Suppressor macrophage treated with lipopolysaccharide for 1 hour (primary cell): ENCODE results near the gene HSPA8.
A peak's percentile ranks its signal among the peaks of the same experiment; 100 is the strongest.
"Not testable (repeated sequence)": the region's sequence is repeated elsewhere in the genome, so short reads cannot be mapped to it uniquely, and the experiment has no call there.

Source experiments
- DNase-seq, 3 donors: peaks; one replicate each; pipeline ENCODE4 v3.0.0-alpha.2; 2020 to 2022

HSPA8 gene

DNA sequence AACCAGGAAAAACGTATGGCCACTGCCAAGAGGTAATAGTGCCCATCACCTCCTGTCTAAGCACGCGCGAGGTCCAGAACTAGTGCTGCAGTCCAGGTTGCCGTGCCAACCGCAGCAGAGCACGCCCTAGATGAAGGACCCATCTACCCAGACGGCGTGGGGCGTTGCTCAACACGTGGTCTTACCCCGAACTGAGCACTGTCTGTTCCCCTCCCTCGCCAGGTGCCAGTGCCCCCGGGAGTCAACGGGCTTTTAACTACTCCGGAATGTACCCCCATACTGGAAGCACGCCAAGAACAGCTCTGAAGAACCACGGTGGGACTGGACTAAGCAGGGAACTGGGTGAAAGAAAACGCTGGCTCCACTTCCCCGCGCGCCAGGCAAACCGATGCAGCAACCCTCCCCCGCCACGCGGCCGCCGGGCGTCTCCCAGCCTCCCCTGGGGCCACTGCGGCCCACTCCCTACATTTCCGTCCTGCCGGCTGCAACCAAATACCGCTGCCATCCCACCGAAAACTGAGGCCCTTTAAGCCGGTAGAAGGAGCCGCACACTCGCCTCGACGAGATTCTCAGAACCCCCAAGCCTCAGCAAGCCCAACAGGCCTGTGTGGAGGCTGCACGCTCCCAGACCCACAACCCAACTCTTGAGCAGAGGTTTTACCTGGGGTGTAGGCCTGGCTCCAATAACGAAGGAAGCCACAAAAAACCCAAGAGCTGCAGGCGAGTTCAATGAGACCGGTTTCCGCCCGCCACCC is at the start of gene HSPA8:
Gene HSPA8 (minus strand): TSS at position 734 of the 755 bp plus-strand sequence. CDS start 812 bp downstream, outside the sequence.
- peak; percentile 60 to 71 (median 63) for DNase-seq

DNA sequence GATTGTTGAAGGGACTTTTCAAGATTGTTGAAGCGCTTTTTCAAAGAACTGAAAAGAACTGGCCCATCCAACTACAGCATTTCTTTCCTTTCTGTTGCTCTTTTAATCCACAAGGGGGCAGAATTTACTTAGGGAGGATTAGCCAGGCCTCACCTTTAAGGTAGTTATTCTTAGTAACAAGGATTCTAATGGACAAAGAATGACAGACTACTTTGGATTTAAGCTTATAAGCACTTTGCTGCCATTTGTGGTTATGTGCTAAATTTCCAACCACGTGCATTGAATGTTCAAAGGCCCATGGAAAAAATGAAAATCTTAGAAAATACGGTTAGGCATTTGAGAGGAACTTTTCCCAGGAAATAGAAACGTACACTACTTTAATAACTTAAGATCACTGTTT is 49.5 kb upstream of the HSPA8 start:
- DNase-seq, result peak; percentile 49 to 77 (median 69)

DNA sequence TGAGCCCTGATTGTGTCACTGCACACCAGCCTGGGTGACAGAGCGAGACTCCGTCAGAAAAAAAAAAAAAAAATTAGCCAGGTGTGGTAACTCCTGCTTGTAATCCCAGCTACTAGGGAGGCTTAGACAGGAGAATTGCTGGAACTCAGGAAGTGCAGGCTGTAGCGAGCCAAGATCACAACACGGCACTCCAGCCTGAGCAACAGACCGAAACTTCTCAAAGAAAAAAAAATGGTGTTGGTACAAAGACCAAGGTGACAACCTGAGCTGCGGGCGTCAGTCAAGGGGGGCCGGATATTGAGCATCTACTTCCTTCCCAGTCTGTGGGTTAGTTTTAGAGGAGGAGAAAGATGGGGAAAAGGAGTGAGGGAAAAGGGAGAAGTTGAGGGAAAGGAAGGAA is 48.5 kb upstream of the HSPA8 start:
- no peak for DNase-seq

DNA sequence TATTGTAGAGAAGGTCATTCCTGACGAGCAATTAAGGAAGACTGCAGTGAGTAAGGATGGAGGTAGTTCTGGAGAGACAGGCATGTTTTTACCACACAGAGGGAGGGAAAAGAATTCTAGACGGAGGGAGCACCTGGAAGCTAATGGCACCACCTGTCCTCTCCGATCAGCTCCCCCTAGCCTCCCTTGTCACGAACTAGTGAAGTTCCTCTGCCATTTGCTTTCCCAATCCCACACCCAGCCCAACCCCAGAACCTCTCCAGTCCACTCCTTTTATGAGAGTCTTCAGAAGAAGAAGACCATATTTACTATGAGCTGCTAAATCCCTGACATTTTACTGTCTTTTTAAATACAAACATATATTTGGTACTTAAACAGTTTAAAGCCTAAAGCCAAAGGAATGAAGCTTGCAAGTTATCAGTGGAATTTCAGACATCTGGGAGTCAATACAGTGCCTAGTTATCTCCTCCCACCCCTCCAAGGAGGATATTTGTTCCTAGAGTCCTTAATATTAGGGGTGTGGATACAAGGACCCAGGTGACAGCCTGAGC is 46.1 kb upstream of the HSPA8 start:
- no peak for DNase-seq

DNA sequence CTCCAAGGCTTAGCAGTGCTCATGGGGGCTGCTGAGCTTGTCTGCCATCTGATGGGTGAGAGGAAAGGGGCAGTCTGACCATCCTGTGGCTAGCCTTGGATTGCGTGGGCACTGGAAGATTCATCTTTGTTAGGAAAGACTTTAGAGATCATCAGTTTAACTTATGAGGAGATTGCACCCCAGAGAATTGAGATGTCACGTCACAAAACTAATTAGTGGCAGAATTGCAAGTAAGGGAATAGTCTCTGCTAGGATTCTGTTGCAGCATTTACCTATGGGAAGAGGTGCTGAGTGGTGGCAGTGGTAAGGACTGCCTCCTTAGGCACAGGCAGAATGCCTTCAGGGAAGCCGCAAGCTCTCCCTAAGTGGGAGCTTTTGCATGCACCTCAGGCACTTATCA is 42.8 kb upstream of the HSPA8 start:
- DNase-seq, result no peak

DNA sequence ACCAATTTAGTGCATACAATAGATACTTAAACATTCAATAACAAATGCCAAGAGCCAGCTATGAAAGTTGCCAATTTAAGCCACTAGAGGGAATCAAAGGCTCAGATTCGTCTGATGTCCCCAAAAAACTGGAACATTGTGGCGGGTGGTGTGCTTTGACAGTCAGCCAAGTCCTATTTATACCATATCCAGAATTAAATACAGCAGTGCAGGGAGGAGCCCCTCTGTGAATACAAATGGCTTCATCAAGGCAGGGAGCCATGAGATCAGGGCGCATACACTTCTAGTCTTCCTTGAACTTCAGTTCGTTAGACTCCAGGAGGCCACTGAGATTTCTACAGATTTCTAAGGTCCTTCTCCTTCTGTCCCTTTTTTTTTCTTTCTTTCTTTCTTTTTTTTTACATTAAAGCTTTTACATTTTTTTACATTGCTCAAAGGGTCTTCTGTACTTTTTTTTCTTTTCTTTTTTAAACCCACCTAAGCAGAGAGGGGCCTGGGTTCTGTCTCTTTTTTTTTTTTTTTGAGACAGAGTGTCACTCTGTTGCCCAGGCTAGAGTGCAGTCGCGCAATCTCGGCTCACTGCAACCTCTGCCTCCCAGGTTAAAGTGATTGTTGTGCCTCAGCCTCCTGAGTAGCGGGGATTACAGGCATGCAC is 41.5 kb upstream of the HSPA8 start:
- DNase-seq, result peak; percentile 64 to 76 (median 64)

DNA sequence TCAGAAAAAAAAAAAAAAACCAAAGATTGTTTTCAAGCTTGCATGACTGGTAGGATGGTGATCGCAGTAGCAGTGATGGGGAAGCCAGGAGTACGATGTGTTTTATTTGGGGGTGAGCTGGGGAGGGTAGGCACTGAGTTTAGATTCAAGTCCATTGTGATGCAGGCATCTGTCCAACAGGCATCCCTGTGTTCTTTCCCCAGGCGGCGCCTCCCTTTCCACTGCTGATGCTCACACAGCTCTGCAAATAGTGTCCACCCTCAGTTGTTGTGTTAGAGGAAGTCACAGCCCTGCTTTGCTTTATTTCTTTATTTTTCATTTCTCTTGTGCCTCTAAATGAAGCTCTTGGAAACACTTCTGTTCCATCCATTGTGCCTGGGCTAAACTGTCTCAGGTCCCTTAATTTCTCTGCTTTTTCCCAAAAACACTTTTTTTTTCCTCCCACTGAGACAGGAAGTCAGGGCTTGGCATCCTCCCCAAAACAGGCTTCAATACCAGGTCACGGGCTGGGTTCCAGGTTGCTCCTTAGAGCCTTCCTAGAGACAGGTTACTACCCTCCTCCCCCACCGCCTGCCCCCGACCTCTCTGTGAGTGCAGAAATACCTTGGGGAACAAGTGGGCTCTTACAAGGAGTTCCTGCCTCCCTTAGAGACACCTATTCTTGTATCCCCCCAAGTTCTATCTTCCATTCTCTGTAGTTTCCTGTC is 38.6 kb upstream of the HSPA8 start:
- no peak for DNase-seq

DNA sequence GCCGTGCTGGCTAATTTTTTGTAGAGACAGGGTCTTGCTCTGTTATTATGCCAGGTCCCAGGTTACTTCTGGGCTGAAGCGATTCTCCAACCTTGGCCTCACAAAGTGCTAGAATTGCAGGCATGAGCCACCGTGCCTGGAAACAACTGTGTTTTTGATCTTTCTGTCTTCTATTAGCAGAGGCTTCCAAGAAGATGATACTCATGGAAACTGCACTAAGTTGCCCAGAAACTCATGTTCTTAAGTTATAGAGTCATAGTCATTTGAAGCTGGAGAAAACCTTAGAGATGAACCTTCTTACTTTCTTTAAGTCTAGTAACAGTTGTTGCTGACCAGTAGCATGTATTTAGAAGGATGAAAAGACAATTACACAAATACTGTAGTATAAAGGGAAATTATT is 37.1 kb upstream of the HSPA8 start:
- no peak for DNase-seq

DNA sequence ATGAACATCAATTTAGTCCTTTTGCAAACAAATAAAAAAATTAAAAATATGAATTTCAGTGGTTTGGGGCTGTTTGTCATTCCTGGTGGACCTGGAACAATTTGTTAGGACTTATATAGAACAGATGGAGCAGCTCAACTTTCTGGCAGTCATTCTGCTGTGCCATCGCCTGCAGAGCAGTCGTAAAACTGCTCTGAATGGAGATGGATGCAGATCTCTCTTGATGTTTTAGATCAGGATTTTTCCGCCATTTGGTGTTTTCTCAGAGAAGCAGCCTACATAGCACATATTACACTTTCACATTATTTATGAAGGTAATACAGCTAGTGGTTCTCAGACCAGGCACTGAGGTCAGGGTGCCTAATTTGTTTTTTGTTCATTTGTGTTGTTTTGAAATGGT is 31.8 kb upstream of the HSPA8 start:
- DNase-seq, result peak in 1 of 3 donors; percentile 0

DNA sequence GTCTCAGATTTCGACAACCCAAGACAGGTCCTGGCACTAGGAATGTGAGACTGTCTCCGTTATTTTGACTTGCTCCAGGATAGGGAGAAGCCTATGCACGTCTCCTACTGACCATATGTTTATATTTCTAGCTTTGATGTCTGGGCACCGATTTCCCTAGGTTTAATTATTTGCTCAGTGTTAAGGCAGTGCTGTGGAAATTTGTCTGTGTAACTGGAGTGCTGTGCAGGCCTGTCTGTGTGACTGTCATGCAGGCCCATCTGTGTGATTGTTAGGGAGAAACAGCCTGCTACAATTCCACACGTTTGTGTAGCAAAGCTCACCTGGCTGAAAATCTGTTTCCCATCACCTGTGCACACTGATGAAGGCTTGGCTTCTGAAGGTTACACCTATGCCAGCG is 29.6 kb upstream of the HSPA8 start:
- no peak for DNase-seq

DNA sequence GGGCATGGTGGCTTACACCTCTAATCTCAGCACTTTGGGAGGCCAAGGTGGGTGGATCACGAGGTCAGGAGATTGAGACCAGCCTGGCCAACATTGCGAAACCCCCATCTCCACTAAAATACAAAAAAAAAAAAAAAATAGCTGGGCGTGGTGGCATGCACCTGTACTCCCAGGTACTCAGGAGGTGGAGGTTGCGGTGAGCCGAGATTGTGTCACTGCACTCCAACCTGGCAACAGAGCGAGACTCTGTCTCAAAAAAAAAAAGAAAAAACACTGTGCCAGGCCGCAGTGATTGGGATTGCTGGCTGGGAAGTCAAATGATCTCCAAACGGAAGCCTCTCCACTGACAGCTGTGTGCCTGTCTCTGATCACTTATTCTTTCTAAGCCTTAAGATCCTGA is 28.2 kb upstream of the HSPA8 start:
- DNase-seq, result not testable (repeated sequence)

DNA sequence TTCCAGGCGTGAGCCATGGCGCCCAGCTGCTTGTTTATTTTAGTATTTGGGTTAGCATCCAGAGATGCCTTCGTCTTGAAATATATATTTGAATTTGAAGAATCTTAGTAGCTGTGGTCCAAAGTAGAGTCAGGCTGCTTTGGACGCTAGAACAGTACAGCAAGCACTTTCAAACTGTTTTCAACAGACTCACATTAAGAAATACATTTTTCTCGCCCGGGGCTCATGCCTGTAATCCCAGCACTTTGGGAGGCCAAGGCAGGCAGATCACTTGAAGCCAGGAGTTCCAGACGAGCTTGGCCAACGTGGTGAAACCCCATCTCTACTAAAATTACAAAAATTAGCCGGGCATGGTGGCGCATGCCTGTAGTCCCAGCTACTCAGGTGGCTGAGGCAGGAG is 27.0 kb upstream of the HSPA8 start:
- DNase-seq, result not testable (repeated sequence)

DNA sequence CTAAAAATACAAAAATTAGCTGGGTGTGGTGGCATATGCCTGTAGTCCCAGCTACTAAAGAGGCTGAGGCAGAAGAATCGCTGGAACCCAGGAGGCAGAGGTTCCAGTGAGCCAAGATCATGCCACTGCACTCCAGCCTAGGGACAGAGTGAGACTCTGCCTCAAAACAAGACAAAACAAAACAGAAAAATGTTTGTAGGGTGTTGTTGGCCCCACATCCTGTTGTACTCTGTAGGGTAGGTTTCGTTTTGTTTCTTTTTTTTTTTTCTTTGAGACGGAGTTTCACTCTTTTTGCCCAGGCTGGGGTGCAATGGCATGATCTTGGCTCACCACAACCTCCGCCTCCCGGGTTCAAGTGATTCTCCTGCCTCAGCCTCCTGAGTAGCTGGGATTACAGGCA is 25.7 kb upstream of the HSPA8 start:
- DNase-seq, result not testable (repeated sequence)

DNA sequence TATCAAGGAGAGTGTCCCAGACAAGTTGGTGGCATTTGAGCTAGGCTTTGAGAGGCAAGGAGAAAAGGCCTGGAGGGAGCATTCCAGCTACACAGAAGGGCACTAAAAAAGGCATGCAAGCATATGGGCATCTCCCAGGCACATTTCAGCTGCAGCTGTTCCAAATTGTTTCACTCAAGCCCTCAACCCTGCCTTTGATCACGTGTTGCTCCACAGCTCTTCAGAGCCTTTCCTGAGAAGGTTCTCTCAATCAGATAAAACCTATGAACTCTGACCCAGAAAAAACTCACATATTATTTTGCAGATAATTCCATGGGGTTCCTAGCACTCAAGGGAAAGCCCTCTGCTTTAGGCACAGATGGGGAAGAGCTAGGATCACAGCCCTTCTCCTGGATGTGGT is 24.4 kb upstream of the HSPA8 start:
- no peak for DNase-seq

DNA sequence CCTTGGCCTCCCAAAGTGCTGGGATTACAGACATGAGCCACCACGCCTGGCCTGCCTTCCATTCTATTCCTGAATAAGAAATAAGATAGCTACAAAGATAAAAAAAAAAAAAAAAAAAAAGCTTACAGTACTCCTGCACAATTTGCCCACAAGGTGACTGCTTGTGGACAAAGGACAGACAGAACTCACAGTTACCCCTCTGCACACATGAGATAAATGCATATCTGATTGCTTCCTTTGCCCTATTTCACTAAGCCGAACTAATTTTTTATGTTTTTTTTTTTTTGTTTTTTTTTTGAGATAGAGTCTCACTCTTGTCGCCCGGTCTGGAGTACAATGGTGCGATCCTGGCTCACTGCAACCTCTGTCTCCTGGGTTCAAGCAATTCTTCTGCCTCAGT is 23.6 kb upstream of the HSPA8 start:
- no peak for DNase-seq

DNA sequence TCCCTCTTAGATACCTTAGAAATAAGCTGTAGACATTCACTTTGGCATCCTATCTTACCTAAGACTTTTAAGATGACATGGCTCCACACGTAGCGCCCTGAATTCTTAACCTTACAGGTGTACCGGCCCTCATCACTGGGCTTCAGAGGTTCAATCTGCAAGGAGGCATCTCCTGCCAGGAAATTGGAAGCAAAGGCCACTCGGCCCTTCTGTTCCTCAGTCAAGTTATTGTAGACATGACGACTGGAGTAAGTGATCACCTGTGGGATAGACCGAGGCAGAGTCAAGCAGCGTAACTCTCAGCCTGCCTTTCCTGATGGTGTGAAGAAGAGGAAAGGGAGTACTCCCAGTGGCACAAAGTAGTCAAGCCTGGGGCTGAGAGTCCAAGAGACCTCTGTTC is 22.5 kb upstream of the HSPA8 start:
- no peak for DNase-seq

DNA sequence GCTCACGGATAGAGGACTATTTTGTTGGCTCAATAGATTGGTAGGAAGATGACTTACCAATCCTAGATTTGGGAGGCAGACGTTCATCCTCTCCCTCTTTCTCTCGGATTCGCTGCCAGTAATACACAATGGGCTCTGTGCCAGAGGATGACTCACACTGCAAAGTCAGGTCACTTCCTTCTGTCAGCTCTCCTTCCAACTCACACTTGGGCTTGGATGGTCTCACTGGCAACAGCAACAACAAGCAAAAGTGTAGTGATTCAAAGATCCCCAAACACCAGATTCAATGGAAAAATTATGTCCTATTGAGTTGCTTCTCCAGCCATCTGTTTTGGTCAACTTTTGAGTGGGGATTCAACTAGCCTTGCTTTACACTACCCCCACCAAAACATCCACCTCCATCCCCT is 21.7 kb upstream of the HSPA8 start:
- peak; percentile 88 to 89 (median 88) for DNase-seq

DNA sequence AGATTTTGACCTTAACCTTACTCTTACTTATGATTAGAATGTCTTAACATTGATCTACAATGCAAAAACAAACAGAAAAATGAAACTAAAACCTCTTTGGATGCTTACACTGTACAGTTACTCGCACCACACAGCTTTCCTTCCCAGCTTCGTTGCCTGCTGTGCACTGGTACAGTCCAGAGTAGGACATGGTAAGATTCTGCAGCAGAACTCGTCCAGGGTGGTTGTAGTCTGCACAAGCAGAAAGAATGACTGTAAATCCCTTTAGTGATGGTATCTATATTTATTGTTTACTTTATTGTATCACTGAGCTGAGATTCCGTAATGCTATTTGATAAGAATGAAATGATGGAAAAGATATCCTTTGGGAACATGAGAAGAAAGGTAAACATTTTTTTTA is 21.0 kb upstream of the HSPA8 start:
- DNase-seq, result no peak

DNA sequence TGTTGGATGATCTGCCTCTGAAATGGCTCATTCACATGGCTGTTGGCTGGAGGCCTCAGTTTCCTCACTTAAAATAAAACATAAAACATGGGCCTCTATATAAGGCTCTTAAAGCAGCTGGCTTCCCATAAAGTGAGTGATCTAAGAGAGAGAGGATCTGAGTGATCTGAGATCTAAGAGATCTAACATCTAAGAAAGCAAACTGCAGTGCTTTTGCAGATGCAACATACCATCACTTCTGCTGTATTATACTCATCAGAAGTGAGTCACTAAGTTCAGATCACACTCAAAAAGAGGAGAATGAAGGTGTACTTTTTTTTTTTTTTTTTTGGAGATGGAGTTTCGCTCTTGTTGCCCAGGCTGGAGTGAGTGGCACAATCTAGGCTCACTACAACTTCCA is 18.1 kb upstream of the HSPA8 start:
- DNase-seq, result no peak

DNA sequence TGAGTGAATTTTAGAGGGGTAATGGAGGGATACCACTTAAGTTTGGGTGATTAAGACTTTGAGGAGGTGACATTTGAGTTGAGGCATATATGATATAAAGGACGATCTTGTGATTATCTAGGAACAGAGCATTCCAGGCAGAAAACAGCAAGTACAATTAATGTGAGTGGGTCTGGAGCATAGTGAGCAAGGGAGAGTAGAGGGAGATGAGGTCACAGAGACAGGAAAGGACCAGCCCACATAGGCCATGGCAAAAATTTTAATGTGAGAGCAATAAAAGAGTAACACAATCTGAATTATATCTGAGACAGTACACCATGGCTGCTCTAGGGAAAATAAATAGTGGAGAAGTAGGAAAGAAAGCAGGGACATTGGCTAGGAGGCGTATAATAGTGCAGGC is 14.5 kb upstream of the HSPA8 start:
- no peak for DNase-seq

DNA sequence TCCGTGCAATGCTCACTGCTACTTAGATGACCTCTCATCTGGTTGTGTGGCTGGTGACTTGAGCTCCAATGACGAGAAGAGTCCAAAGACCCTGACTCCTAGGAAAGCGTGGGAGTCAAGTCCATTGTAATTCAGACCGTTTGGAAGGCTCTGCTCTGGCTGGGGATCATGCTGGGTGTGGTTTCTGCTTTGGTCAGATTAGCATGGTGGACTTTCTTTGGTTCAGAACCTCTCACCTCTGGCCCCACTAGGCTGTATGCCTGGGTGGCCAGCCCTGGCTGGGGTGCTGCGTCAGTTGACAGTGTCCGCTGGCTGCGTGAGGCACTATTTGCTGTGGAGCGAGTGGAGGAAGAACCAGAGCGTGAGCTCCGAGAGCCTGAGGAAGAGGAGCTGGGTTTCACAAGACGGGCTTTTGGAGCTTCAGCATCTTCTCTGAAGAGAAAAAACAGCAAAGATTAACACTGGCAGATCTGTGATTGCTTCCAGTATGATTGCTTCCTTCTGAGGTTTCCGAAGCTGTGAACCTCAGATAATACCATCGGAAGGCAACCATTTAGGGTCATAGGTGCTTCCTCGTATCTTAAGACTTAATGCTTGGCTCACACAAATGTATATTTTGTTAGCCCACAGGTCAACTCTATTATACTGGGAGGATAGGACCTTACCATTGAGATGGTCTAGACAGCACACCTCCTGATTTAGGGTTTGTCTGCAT is 11.6 kb upstream of the HSPA8 start:
- DNase-seq, result no peak

DNA sequence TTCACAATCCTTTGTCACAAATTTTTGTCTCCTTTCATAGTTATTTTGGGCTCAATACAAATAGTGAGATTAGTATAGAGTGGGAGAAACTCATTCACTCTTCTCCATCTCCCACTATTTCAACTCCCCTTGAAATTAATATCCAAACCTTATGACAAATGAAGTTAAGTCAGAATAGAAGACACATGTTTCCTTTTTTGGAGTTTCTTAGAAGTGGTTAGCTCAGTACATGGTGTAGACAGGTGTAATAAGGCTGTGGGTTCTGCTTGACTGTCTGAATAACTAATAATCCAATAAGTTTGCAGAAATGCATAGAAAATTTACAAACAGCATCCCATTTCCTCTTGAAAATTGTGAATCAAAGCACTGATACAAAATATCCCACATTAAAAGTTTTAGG is 10.8 kb upstream of the HSPA8 start:
- DNase-seq, result no peak

DNA sequence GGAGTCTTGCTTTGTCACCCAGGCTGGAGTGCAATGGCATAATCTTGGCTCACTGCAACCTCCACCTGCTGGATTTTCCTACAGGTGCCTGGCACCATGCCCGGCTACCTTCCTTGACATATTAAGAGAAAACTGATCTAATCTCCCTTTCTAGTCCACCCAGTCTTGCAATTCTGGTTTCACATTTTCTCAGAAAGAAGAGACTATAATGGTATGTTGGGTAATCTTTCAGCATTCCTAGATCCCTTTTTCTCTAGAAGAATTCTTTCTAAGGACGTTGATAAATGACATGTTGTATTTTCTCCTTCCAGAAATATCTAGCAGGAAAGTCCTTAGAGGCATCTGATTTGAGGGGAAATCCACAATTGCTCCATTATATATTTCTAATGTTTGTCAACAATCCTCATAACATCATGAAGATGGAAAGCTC is 10.4 kb upstream of the HSPA8 start:
- DNase-seq, result peak; percentile 60 to 86 (median 84)
